ENCODE results near the gene PPP1R37.

DNA sequence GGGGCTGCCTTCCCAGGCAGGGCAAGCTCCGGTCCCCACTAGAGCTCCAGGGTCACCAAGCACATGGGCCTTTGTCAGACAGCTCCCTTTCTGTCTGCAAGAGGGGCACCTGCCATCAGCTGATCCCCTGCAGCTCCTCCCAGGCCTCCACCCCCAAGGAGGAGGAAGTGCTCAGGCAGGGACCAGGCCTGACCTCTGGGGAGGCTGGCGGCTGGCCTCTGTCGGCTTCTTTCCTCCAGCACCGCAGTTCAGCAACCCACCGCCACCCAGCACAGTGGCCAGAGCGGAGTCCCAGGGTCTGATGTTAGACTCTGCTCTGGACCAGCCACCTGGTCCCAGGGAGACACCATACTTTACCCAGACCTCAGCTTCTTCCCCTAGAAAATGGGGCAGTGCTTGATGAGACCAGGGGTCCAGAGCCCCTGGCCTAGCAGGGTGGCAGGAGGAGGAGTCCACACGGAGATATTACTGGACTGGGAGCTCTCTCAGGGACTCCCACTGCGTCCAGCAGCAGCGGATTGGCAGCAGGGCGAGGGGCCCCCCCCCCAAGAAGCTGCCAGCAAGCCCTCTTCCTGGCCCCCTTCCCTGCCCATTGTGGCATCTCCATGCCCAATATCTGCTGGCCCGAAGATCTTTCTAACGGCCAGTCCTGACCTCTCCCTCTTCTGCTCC lies 43.7 kb downstream of the PPP1R37 start:
- TF ChIP-seq, protein P1, sequence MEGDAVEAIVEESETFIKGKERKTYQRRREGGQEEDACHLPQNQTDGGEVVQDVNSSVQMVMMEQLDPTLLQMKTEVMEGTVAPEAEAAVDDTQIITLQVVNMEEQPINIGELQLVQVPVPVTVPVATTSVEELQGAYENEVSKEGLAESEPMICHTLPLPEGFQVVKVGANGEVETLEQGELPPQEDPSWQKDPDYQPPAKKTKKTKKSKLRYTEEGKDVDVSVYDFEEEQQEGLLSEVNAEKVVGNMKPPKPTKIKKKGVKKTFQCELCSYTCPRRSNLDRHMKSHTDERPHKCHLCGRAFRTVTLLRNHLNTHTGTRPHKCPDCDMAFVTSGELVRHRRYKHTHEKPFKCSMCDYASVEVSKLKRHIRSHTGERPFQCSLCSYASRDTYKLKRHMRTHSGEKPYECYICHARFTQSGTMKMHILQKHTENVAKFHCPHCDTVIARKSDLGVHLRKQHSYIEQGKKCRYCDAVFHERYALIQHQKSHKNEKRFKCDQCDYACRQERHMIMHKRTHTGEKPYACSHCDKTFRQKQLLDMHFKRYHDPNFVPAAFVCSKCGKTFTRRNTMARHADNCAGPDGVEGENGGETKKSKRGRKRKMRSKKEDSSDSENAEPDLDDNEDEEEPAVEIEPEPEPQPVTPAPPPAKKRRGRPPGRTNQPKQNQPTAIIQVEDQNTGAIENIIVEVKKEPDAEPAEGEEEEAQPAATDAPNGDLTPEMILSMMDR (IDR thresholded peaks at IDR 0.05; ENCODE audit: low read depth, low read length, poor library complexity, severe bottlenecking), result no peak
- TF ChIP-seq EZH2phosphoT487 (IDR thresholded peaks at IDR 0.05; ENCODE audit: borderline replicate concordance, low read length), result no peak
